ENCODE results near the gene ZNRF1.

The ZNRF1 gene

DNA sequence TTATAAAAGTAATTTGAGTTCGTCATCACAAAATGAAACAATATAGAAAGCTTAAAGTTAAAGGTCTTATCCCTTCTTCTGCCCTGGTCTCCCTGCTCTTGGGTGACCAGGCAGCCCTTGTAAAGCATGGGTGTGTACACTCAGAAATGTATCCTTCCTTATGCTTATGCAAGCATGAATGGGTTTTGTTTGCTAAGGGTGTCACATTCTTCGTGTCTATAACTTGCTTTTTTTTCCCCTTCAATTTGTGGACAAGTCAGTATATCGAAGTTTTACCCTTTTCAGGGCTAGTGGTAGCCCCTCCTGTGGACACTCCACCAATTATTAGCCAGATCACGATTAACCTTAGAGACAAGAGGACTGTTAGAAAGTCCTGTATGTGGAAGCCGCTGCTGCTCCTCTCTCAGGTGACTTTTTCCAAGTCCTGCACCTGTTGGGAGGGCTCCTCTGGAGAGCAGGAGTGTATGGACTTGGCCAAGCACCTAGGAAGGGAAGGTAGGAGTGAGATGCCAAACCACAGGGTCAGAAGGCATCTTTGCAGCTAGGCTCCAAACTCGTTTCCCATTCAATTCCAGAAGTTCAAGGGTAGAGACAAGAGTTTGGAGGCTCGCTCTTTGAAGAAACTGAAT lies 66.8 kb downstream of the ZNRF1 start:
- Histone ChIP-seq H3K36me3 (no peaks in the 10 kb centered on the region), H3K27ac (peak overlapping the region; percentile 53), H3K27me3 (no peaks in the 10 kb centered on the region), H3K9me3 (no peaks in the 10 kb centered on the region), H3K4me1 (ENCODE audit: control insufficient read depth in 1 of 2, insufficient read depth in 1 of 2, low read depth in 1 of 2, low read length in 1 of 2) (peaks cover 55 to 59% of the 10 kb centered on the region in 2 experiments), H3K4me3 (ENCODE audit: low read depth in 1 of 2, low read length in 1 of 2) (no peak overlapping the region)
- TF ChIP-seq CTCF (IDR thresholded peaks at IDR 0.05) = no peak

GRCh38 chr16:75066861-75067447 lies 68.1 kb downstream of the ZNRF1 start:
- peaks cover 42 to 46% of the 10 kb centered on the region in 2 experiments for H3K4me1 ChIP-seq (ENCODE audit: control insufficient read depth in 1 of 2, insufficient read depth in 1 of 2, low read depth in 1 of 2, low read length in 1 of 2)
- no peaks in the 10 kb centered on the region for H3K9me3 ChIP-seq
- H3K27ac ChIP-seq = no peak overlapping the region
- no peak for TF ChIP-seq CTCF (IDR thresholded peaks at IDR 0.05)
- no peaks in the 10 kb centered on the region for H3K36me3 ChIP-seq
- H3K4me3 ChIP-seq (ENCODE audit: low read depth in 1 of 2, low read length in 1 of 2) = no peak overlapping the region
- H3K27me3 ChIP-seq = no peaks in the 10 kb centered on the region

DNA sequence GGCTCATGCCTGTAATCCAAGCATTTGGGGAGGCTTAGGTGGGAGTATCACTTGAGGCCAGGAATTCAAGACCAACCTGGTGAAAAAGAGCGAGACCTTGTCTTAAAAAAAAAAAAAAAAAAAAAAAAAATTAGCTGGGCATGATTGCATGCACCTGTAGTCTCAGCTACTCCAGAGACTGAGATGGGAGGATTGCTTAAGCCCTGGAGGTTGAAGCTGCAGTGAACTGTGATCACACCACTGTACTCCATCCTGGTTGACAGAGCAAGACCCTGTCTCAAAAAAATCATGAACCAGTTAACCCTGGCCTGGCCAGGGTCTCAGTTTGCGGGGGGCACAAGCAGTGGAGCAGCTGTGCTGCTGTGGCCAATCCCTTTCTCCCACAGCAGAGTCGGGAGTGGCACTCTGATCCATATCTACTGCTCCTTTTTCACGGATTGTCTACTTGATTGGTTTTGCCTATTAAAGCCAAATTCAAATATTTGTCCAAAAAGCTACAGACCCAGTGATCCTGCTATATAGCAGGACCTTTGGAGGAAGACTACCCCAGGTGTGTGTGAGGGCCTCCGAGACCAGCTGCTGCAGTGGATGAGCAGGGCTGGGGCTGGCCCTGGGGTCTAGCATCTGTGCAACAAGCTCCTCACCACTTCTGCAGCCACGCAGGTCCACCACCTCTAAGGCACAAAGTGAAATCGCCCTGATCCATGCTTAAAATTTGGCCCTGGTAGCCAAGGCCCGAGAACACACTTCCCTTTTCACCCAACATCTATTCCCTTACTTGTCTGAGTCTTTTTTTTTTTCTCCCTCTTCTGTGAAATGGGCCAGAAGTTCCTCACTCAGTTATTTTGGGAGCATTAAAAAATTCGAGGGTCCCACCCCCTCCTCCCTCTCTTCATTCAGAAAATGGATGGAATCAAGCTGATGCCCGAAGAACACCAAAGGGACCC lies 69.5 kb downstream of the ZNRF1 start:
- no peaks in the 10 kb centered on the region for H3K9me3 ChIP-seq
- peaks cover 28 to 32% of the 10 kb centered on the region in 2 experiments for H3K4me1 ChIP-seq (ENCODE audit: control insufficient read depth in 1 of 2, insufficient read depth in 1 of 2, low read depth in 1 of 2, low read length in 1 of 2)
- TF ChIP-seq CTCF (IDR thresholded peaks at IDR 0.05) = no peak
- no peak overlapping the region for H3K4me3 ChIP-seq (ENCODE audit: low read depth in 1 of 2, low read length in 1 of 2)
- H3K27me3 ChIP-seq = no peaks in the 10 kb centered on the region
- no peak overlapping the region for H3K27ac ChIP-seq
- H3K36me3 ChIP-seq = no peaks in the 10 kb centered on the region

DNA sequence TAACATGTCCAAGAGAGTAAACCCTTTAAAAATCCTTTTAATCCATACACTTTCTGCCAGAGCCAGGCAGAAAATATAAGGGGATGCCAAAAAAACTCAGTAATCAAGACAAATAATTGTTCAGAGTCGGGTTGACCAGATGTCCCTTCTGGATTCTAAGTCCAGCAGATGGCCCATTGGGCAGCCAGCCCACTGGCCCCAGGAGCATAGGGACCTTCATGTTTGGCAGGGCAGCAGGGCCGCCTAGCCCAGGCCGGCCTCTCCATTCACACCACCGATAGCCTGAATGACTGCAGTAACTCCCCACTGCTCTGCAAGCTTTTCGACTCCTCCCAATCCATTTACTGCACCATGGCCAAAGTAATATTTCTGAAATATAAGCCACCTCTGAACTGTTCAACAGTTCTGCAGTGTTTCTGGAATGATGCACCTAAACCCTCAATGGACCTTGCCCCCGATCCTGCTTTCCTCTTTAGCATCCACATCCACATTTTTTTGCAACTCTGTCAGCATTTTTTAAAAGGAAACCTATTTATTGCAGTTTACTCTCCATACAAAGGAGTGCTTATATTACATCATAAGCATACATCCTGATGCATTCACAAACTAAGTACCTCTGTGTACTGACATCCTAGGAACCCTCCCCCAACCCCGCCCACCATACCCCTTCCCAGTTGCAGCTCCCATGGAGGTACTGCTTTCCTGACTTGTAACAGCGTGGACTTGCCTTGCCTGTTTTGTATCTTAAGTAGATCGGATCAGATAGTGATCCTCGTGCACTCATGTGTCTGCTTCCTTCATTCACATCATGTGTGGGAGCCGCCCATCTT lies 71.4 kb downstream of the ZNRF1 start:
- H3K4me1 ChIP-seq (ENCODE audit: control insufficient read depth in 1 of 2, insufficient read depth in 1 of 2, low read depth in 1 of 2, low read length in 1 of 2) = peaks cover 12 to 21% of the 10 kb centered on the region in 2 experiments
- TF ChIP-seq CTCF (IDR thresholded peaks at IDR 0.05) = no peak
- H3K4me3 ChIP-seq (ENCODE audit: low read depth in 1 of 2, low read length in 1 of 2) = no peak overlapping the region
- no peaks in the 10 kb centered on the region for H3K27me3 ChIP-seq
- H3K9me3 ChIP-seq = no peaks in the 10 kb centered on the region
- H3K36me3 ChIP-seq = no peaks in the 10 kb centered on the region
- no peak overlapping the region for H3K27ac ChIP-seq

GRCh38 chr16:75071621-75072020 lies 72.8 kb downstream of the ZNRF1 start:
- H3K4me1 ChIP-seq (ENCODE audit: control insufficient read depth in 1 of 2, insufficient read depth in 1 of 2, low read depth in 1 of 2, low read length in 1 of 2) = peaks cover 17 to 21% of the 10 kb centered on the region in 2 experiments
- H3K27me3 ChIP-seq = no peaks in the 10 kb centered on the region
- H3K36me3 ChIP-seq = no peaks in the 10 kb centered on the region
- H3K4me3 ChIP-seq (ENCODE audit: low read depth in 1 of 2, low read length in 1 of 2) = no peak overlapping the region
- no peak for TF ChIP-seq CTCF (IDR thresholded peaks at IDR 0.05)
- no peak overlapping the region for H3K27ac ChIP-seq
- H3K9me3 ChIP-seq = no peaks in the 10 kb centered on the region
